Esophagus mucosa (tissue), 1 donor: ENCODE data around the gene LINGO4. TPM values are rescaled to one million over a fixed set of nuclear protein-coding genes. Genes with fewer than 3 reads are reported as not detected.
"Not testable (repeated sequence)": the region's sequence is repeated elsewhere in the genome, so short reads cannot be mapped to it uniquely, and the experiment has no call there.

Experiments
- ATAC-seq: fragments of 200-7000 bp; cut with Tn5 transposase; one replicate; pipeline ENCODE4 v1.9.1; 2020
- total RNA-seq: library from RNA; stranded (reverse); gene quantifications from one replicate; pipeline ENCODE4 v1.2.4, GENCODE V29; 2023
- donor health status: DM: yes; HTN: yes; CAD: no.

LINGO4 gene
- total RNA-seq, 1 donor from 2014 or later = not detected

- ATAC-seq = not testable (repeated sequence)
Observed at GRCh38 chr1:151780736-151781135, 24.5 kb downstream of the LINGO4 start.

DNA sequence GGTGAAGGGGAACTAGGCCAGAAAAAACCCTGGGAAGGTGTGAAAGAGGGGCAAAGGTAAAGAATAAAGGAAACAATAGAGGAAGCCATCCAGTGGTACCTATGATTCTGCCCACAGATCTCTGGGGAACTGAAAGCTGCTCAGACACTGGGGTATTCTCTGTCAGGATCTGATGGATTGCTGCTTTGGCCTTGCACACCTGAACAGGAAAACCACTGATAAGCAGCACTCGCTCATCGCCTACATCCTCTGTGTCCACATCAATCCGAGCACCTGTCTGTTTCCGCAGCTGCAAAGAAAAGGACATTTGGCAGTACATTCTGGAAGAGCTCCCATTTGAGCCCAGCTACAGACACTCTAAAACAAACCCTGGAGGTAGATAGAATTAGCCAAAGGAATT, 25.4 kb downstream of the LINGO4 start:
- ATAC-seq = no peak

GRCh38 chr1:151777317-151777716, 27.9 kb downstream of the LINGO4 start:
- ATAC-seq = no peak

DNA sequence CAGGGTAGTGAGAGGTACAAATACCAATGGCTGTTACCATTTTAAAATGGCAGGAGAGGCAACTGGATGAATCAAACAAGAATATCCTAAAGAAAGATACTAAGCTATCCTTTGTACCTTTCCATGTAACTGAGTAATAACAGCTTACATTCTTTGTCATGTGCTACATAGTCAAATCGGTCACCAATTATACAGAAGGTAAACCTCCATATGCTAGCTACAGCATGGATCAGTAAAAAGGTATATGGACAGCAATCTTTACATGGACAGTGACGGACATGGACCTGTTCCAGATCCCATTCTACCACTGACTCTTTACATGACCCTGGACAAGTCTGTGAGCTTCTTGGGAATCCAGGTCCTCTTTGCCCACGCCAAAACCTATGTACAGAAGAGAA, 28.6 kb downstream of the LINGO4 start:
- no peak for ATAC-seq

GRCh38 chr1:151775894-151776664, 29.1 kb downstream of the LINGO4 start:
- ATAC-seq = no peak

DNA sequence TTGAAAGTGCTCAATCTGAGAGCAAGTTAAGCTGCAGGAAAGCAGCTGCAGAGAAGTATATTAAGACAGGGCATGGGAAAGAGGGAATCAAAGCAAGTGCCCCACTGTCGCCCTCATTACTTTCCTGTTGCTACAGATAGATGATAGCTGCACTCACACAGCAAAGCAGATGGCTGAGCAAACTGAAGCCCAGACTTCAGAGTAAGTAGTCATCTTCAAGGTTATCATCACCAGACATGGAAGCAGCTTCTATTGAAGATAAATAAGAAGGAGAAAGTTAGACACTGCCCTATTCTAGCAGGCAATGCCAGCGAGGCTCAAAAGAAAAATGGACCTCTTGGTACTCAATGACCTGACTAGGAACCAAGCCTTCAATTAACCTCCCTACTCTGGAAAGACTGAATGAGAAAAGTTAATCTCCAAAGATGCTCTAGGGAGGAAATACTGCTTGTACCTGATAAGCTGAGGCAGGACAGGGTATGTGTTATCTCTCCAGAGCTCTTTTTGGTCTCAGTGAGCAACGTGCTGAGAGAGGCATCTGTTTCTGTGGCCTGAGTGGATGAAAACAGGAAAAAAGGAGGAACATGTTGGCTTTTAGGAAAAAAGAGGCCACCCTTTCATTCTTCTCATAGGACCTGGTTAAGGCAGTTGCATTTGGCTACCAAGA, 30.8 kb downstream of the LINGO4 start:
- no peak for ATAC-seq

- ATAC-seq = peak; percentile 96
Observed at GRCh38 chr1:151773702-151774101, 31.5 kb downstream of the LINGO4 start.

DNA sequence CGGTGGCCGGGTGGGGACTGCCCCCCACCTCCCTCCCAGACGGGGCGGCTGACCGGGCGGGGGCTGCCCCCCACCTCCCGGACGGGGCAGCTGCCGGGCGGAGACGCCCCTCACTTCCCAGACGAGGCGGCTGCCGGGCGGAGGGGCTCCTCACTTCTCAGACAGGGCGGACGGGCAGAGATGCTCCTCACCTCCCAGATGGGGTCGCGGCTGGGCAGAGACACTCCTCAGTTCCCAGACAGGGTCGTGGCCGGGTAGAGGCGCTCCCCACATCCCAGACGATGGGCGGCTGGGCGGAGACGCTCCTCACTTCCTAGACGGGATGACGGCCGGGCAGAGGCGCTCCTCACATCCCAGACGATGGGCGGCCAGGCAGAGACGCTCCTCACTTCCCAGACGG, 35.9 kb downstream of the LINGO4 start:
- ATAC-seq = not testable (repeated sequence)

GRCh38 chr1:151768351-151769066, 36.7 kb downstream of the LINGO4 start:
- not testable (repeated sequence) for ATAC-seq

GRCh38 chr1:151763990-151764389, 41.2 kb downstream of the LINGO4 start:
- ATAC-seq = no peak

DNA sequence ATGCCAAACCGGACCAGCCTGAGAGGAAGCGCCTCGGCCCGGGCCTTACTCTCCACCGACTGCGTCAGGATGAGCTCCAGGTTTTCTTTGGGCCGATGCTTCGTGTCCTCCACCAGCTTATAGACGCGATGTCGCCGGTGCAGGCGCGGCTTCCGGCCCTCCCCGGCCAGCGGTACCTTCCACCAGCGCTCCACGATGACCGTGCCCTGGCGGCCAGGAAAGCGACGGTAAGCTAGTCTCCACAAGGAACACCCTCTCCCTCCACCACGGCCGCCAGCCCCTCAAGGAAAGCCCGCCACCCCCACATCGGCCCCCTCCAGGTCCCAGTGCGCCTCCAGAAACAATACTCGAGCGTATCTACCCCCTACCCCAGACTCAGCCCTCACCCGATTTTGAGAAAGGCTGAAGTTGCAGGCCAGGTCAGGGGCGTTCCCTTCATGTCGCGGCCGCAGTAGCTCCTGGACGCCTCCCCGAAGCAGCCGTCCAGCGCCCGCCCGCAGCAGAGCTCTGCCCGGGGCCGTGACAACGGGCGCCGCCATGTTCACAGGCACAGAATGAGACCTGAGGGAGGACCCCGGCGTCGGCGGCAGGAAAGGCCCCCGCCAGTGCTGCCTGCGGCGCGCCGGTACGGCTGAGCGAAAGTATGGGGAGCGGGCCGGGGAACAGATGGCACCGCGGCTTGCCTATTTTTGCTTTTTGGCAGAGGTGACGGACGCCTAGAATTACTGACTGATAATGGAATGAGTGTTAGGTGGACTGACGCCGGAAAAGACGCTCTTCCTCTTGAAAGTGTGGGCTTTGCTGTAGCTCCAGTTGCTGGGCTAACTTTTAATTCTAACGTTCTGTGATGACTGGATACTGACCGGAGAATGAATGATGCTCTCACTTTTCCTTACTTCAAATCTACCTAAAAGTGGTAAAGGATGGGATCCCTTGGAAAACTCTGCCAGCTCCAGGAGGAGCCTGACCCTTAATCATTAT, 42.0 kb downstream of the LINGO4 start, which contains the start of gene MRPL9:
TSS of gene MRPL9 (minus strand) at position 556 of the 981 bp plus-strand sequence. CDS start at position 539, 17 bp downstream.
- peak; percentile 92 for ATAC-seq

GRCh38 chr1:151760597-151761385, 44.4 kb downstream of the LINGO4 start:
- no peak for ATAC-seq

- ATAC-seq = no peak
Observed at GRCh38 chr1:151759241-151759640, 46.0 kb downstream of the LINGO4 start.

- ATAC-seq = peak; percentile 42
Observed at GRCh38 chr1:151756291-151756690, 48.9 kb downstream of the LINGO4 start.

Other genes with a start within 250 kb of the LINGO4 start
- 16.4 TPM for gene SNX27, start 193.4 kb downstream of the LINGO4 start, total RNA-seq
- gene CELF3, start 88.6 kb downstream of the LINGO4 start, total RNA-seq = not detected
- gene RIIAD1, start 83.9 kb downstream of the LINGO4 start, total RNA-seq = not detected
- gene MRPL9, start 41.9 kb downstream of the LINGO4 start, total RNA-seq = 72.0 TPM
- 2.2 TPM for gene TDRKH, start 14.9 kb downstream of the LINGO4 start, total RNA-seq
- gene RORC, start 26.4 kb upstream of the LINGO4 start, total RNA-seq = 1.2 TPM
- gene C2CD4D, start 34.4 kb upstream of the LINGO4 start, total RNA-seq = 0.24 TPM
- 0.32 TPM for gene THEM5, start 48.3 kb upstream of the LINGO4 start, total RNA-seq
- 4.8 TPM for gene THEM4, start 104.1 kb upstream of the LINGO4 start, total RNA-seq
- gene S100A10, start 188.4 kb upstream of the LINGO4 start, total RNA-seq = 1,355 TPM
- 2,220 TPM for gene S100A11, start 231.6 kb upstream of the LINGO4 start, total RNA-seq